Panc1 (cell line): ENCODE data around the gene LOXL3.

Experiments
- CTCF ChIP-seq: fragments of 450-650 bp; IDR thresholded peaks from 2 replicates; pipeline ENCODE4 v1.5.1; 2017; ENCODE audit warnings: mild to moderate bottlenecking
- POLR2AphosphoS5 ChIP-seq: IDR thresholded peaks from 2 replicates; pipeline ENCODE4 v1.6.1; 2012; ENCODE audit warnings: mild to moderate bottlenecking, low read depth, low read length, moderate library complexity
- REST ChIP-seq, 2 experiments: IDR thresholded peaks; 2 replicates each; pipeline ENCODE4 v1.6.1; 2011 to 2012; ENCODE audit warnings: low read depth in 2 of 2, control low read depth in 1 of 2, low read length in 1 of 2, mild to moderate bottlenecking in 1 of 2, moderate library complexity in 1 of 2; ENCODE audit not compliant: insufficient read depth in 1 of 2
- SIN3A ChIP-seq: IDR thresholded peaks from 2 replicates; pipeline ENCODE4 v1.6.1; 2012; ENCODE audit warnings: low read depth, mild to moderate bottlenecking, low read length, moderate library complexity, borderline replicate concordance; ENCODE audit not compliant: insufficient read depth
- TCF7L2 ChIP-seq: IDR thresholded peaks from 2 replicates; pipeline ENCODE4 v1.6.1; 2011; ENCODE audit warnings: mild to moderate bottlenecking, low read depth, low read length, inconsistent platforms

- TF ChIP-seq REST (IDR thresholded peaks at IDR 0.05; ENCODE audit: insufficient read depth in 1 of 2, low read depth in 2 of 2, low read length in 1 of 2) (no peak), CTCF (no peak), POLR2AphosphoS5 (no peak), TCF7L2 (no peak), SIN3A (no peak)
Observed at GRCh38 chr2:74578408-74578807, 24.7 kb upstream of the LOXL3 start.
